ENCODE measurements around the gene UTY.

- TF ChIP-seq ZBTB1 (tag by site-specific recombination; IDR thresholded peaks at IDR 0.05) (no peak), CTCF (tag by site-specific recombination; IDR thresholded peaks at IDR 0.05) (no peak), ZNF341 (tag by site-specific recombination; IDR thresholded peaks at IDR 0.05; ENCODE audit: low read depth) (no peak), ZIC2 (tag by site-specific recombination; IDR thresholded peaks at IDR 0.05) (no peak), ZFP41 (tag by site-specific recombination; IDR thresholded peaks at IDR 0.05; ENCODE audit: borderline replicate concordance) (no peak), ZBTB21 (tag by site-specific recombination; IDR thresholded peaks at IDR 0.05) (no peak), ZBTB11 (tag by site-specific recombination; conservative IDR thresholded peaks at IDR 0.05; ENCODE audit: low read depth) (no peak), REST (tag by site-specific recombination; IDR thresholded peaks at IDR 0.05) (no peak), ZNF350 (tag by site-specific recombination; IDR thresholded peaks at IDR 0.05) (no peak), ZNF335 (tag by site-specific recombination; conservative IDR thresholded peaks at IDR 0.05) (no peak), ZSCAN30 (tag by site-specific recombination; IDR thresholded peaks at IDR 0.05) (no peak), HIC1 (tag by site-specific recombination; IDR thresholded peaks at IDR 0.05) (no peak), ZBTB48 (tag by site-specific recombination; IDR thresholded peaks at IDR 0.05) (no peak)
Observed at GRCh38 chrY:13210961-13211646, 268.7 kb downstream of the UTY start.
